ENCODE data around the gene CMBL.

DNA sequence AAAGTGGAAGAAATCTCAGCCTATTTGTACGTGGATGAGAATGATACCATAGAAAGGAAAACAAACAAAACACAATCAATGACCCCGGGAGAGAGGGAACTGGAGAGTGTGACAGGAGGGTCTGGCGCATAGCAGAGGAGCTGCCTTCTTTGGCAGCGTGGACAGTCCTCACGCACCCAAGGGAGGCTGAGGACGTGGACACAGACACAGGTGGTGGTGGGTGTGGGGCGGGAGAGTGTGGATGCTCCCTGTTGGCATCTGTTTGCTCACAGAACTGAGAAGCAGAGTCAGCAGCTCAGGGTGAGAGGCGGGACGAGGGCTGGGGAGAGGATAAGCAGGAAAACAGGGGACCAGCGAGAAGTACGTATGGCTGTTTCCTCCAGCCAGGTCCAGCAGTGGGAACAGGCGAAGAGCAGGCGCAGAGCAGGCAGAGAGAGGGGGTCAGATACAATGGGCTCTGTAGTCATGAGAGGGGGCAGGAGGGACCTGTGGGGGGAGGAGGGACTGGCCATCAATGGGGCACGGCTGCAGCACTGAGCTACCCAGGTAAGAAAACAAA is 10.0 kb downstream of the CMBL start:
- TF ChIP-seq, protein P1, sequence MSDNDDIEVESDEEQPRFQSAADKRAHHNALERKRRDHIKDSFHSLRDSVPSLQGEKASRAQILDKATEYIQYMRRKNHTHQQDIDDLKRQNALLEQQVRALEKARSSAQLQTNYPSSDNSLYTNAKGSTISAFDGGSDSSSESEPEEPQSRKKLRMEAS (IDR thresholded peaks at IDR 0.05), result no peak
- no peak for TF ChIP-seq CREB1 (IDR thresholded peaks at IDR 0.05; ENCODE audit: low read depth)
- TF ChIP-seq RAD21 (IDR thresholded peaks at IDR 0.05; ENCODE audit: low read depth), result no peak
- TF ChIP-seq TEAD4 (IDR thresholded peaks at IDR 0.05), result no peak
